Mucosa of rectum (tissue), 2 donors: ENCODE measurements around the gene ZP4.
"Not testable (repeated sequence)": the region's sequence is repeated elsewhere in the genome, so short reads cannot be mapped to it uniquely, and the experiment has no call there.

Source experiments
- H3K27ac ChIP-seq, 2 donors: one replicate each; pipeline ENCODE4 v1.7.0; 2013; ENCODE audit warnings: inconsistent platforms in 2 of 2, low read depth in 2 of 2, low read length in 2 of 2
- H3K27me3 ChIP-seq, 2 donors: one replicate each; pipeline ENCODE4 v1.7.0; 2013; ENCODE audit warnings: low read length in 2 of 2; ENCODE audit not compliant: control insufficient read depth in 2 of 2, insufficient read depth in 2 of 2
- H3K36me3 ChIP-seq, 2 donors: one replicate each; pipeline ENCODE4 v1.7.0; 2013; ENCODE audit warnings: low read length in 2 of 2; ENCODE audit not compliant: control insufficient read depth in 2 of 2, insufficient read depth in 2 of 2
- H3K4me1 ChIP-seq, 2 donors: one replicate each; pipeline ENCODE4 v1.7.0; 2013; ENCODE audit warnings: low read length in 2 of 2, mild to moderate bottlenecking in 1 of 2; ENCODE audit not compliant: control insufficient read depth in 2 of 2, insufficient read depth in 2 of 2
- H3K4me3 ChIP-seq, 2 donors: one replicate each; pipeline ENCODE4 v1.7.0; 2013; ENCODE audit warnings: low read length in 2 of 2
- H3K9ac ChIP-seq, 2 donors: one replicate each; pipeline ENCODE4 v1.7.0; 2013; ENCODE audit warnings: low read length in 2 of 2, low read depth in 1 of 2, mild to moderate bottlenecking in 1 of 2
- H3K9me3 ChIP-seq, 2 donors: one replicate each; pipeline ENCODE4 v1.7.0; 2013; ENCODE audit warnings: low read length in 2 of 2; ENCODE audit not compliant: control insufficient read depth in 2 of 2
- donor health status: healthy.
- donor health status: Normal muscosa, but diverticular disease.

The ZP4 gene

DNA sequence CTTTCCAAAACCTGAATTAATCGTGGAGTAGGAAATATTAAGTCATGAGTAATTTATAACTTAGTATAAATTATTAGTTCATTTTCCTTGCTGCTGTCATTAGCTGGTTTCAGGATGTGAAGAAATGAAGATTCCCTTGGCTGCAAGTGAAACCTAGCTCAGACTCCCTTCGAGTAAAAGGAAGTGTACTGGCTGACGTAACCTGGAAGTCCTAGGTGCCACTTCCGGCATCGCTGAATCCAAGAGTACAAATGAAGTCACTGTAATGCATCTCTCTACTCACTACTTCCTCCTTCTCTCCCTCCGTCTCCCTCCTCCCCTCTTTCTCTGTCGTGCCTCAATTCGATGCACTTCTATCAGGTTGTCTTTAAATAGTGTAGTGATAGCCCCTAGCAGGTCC lies 28.8 kb downstream of the ZP4 start:
- H3K4me1 ChIP-seq = no peaks in the 10 kb centered on the region
- H3K9ac ChIP-seq = no peak overlapping the region
- H3K4me3 ChIP-seq = no peak overlapping the region
- no peaks in the 10 kb centered on the region for H3K36me3 ChIP-seq
- no peak overlapping the region for H3K27ac ChIP-seq
- no peaks in the 10 kb centered on the region for H3K27me3 ChIP-seq
- no peaks in the 10 kb centered on the region for H3K9me3 ChIP-seq

DNA sequence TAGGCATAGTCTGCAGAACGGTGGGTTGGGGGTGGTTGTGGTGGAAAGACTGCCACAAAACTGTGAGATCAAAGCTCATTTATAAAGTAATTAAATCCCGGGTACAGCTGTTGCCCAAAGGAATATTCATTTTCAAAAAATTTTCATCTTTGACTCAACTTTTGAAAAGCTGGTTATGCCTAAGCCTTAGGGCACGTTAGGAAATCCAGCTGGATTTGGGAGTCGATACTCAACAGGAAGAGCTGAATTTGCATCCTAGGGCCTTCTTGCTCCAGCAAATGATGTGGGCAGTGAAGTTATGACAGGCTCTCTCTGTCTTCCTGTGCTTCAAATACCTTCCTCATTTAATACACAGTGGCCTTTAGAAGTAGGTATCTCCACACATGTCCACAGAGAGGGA lies 31.7 kb downstream of the ZP4 start:
- H3K27ac ChIP-seq = no peak overlapping the region
- H3K4me1 ChIP-seq = no peaks in the 10 kb centered on the region
- H3K9ac ChIP-seq = no peak overlapping the region
- no peak overlapping the region for H3K4me3 ChIP-seq
- H3K9me3 ChIP-seq = no peaks in the 10 kb centered on the region
- H3K36me3 ChIP-seq = no peaks in the 10 kb centered on the region
- no peaks in the 10 kb centered on the region for H3K27me3 ChIP-seq

DNA sequence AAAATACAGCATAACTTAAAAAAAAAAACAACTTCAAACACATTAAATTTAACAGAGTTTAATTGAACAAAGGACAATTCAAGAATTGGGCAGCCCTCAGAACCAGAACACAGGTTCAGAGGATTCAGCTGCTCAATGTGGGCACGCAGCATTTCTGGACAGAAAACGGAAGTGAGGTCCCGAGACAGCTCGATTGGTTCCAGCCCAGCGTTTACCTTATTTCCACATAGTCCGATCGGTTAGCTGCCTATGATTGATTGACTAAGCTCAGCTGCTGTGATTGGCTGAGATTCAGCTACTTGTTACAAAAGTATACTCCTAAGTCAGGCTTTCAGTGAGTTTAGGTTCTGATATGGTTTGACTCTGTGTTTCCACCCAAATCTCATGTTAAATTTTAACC lies 33.3 kb downstream of the ZP4 start:
- no peaks in the 10 kb centered on the region for H3K9me3 ChIP-seq
- H3K27me3 ChIP-seq = no peaks in the 10 kb centered on the region
- no peaks in the 10 kb centered on the region for H3K4me1 ChIP-seq
- no peak overlapping the region for H3K4me3 ChIP-seq
- H3K9ac ChIP-seq = no peak overlapping the region
- no peak overlapping the region for H3K27ac ChIP-seq
- H3K36me3 ChIP-seq = no peaks in the 10 kb centered on the region

DNA sequence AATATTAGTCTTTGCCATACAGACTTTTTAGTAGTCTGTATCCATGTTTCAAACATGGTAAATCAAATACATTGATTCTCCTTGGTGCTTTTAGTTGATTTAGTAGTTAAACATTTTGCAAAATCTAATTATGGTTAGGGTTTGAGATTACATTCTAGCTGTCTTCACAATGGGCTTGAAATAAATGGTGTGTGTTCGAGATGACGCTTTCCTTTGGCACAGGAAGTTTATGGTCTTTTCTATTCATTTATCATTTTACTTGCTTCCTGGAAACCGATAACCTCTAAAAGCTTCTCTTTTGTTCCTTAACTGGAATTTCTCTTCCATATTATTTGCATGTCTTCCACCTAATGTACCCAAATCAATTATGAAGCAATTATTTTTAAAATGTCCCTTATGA lies 38.4 kb downstream of the ZP4 start:
- no peaks in the 10 kb centered on the region for H3K36me3 ChIP-seq
- H3K9me3 ChIP-seq = no peaks in the 10 kb centered on the region
- no peak overlapping the region for H3K4me3 ChIP-seq
- no peak overlapping the region for H3K9ac ChIP-seq
- H3K27me3 ChIP-seq = no peaks in the 10 kb centered on the region
- no peaks in the 10 kb centered on the region for H3K4me1 ChIP-seq
- no peak overlapping the region for H3K27ac ChIP-seq

DNA sequence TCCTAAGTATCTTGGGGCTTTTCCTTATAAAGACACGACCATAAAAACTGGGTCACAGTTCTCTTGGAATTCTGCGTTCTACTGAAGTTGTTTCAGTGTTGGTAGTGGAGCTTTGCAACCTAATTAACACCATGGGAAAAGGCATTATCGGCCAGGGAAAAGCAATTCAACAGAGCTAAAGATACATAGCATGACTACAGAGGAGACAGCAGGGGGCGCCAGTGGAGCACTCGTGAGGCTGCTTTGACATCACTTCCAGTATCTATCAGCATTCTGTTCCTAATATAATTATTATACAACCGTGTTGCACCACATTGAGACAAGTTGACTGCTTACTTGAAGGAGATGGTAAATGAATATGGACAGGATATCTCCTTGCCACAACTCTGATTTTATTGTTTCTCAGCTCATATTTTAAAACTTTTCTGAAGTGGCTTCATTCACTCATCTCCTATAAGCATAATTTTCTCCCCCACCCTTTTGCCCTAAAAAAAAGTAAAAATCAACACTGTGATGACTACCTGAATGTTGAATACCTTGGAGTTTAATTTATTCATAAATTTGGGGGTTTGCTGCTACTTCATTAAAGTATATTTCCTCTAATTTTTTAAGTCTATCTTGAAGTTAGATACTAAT lies 39.4 kb downstream of the ZP4 start:
- Histone ChIP-seq H3K4me1 (no peaks in the 10 kb centered on the region), H3K27me3 (no peaks in the 10 kb centered on the region), H3K27ac (no peak overlapping the region), H3K4me3 (no peak overlapping the region), H3K9ac (no peak overlapping the region), H3K9me3 (no peaks in the 10 kb centered on the region), H3K36me3 (no peaks in the 10 kb centered on the region)

DNA sequence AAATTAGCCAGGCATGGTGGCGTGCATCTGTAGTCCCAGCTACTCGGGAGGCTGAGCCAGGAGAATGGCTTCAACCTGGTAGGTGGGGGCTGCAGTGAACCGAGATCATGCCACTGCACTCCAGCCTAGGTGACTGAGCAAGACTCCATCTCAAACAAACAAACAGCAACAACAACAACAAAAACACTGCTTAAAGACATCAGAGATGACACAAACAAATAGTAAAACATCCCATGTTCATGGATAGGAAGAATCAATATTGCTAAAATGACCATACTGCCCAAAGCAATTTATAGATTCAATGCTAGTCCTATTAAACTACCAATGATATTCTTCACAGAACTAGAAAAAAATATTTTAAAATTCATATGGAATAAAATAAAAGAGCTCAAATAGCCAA lies 47.2 kb downstream of the ZP4 start:
- not testable (repeated sequence) for H3K9me3 ChIP-seq, H3K36me3 ChIP-seq, H3K9ac ChIP-seq, H3K27ac ChIP-seq, H3K4me1 ChIP-seq, H3K27me3 ChIP-seq, H3K4me3 ChIP-seq

DNA sequence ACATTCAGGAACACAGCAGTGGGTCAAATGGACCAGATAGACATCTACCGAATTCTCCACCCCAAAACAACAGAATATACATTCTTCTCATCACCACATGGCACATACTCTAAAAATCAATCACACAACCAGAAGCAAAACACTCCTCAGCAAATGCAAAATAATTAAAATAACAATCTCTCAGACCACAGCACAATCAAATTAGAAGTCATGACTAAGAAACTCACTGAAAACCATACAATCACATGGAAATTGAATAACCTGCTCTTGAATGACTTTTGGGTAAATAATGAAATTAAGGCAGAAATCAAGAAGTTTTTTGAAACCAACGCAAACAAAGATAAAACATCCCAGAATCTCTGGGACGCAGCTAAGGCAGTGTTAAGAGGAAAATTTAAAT lies 49.2 kb downstream of the ZP4 start:
- Histone ChIP-seq H3K27me3 (no peaks in the 10 kb centered on the region), H3K36me3 (no peaks in the 10 kb centered on the region), H3K9me3 (no peaks in the 10 kb centered on the region), H3K9ac (no peak overlapping the region), H3K4me1 (no peaks in the 10 kb centered on the region), H3K27ac (no peak overlapping the region), H3K4me3 (no peak overlapping the region)

DNA sequence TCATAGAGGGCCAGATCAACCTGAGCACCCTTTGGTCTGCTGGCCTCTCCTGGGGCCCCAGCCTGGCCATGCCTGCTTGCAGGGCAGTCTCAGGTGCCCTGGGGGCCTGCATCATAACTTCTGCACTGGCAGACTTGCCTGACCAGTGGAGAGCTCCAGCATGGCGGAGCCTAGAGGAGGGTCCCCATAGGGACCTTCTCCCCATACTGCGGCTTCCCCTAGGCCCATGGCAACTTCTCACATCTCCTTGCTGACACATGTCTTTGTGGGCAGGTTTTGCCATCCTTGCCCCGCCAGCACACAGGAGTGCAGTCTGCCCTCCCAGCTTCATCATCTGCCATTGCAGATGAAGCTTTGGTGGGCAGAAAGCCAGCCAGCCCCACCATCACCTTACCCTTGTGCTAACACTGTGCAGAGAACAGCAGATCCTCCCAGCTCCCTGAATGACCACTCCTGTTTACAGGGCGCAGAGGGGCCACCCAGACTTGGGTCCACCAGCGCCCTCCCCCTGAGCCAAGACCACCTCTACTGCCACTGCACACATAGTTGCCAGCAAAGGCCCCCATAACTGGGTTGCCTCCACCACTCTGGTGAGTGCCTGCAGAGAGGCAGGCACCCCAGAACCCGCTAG lies 51.7 kb downstream of the ZP4 start:
- Histone ChIP-seq H3K27me3 (no peaks in the 10 kb centered on the region), H3K4me3 (no peak overlapping the region)

DNA sequence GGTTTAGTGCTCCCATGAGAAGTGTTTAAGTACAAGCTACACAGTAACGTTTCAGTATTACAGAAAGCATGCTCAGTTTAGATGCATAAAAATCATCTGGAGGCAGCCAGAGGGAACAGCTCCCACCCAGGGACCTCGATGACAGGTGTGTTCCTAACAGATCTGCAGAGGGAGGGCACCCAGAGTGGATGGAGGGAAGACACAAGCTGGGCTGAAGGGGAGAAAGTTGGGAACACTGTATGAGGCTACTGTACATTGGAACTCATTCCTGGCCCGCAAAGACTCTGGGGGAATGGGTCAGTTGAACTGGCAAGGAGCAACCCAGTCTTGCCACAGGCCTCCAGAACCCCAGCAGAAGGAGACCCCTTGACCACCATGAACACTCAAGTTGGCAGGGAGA lies 52.4 kb downstream of the ZP4 start:
- Histone ChIP-seq H3K4me3 (no peak overlapping the region), H3K9me3 (no peaks in the 10 kb centered on the region), H3K9ac (no peak overlapping the region), H3K27ac (no peak overlapping the region), H3K27me3 (no peaks in the 10 kb centered on the region), H3K4me1 (no peaks in the 10 kb centered on the region), H3K36me3 (no peaks in the 10 kb centered on the region)

More for the DNA sequence above, 51.7 kb downstream of the ZP4 start:
- H3K9ac ChIP-seq = no peak overlapping the region
- H3K27ac ChIP-seq = no peak overlapping the region
- H3K4me1 ChIP-seq = no peaks in the 10 kb centered on the region
- H3K36me3 ChIP-seq = no peaks in the 10 kb centered on the region
- H3K9me3 ChIP-seq = no peaks in the 10 kb centered on the region

DNA sequence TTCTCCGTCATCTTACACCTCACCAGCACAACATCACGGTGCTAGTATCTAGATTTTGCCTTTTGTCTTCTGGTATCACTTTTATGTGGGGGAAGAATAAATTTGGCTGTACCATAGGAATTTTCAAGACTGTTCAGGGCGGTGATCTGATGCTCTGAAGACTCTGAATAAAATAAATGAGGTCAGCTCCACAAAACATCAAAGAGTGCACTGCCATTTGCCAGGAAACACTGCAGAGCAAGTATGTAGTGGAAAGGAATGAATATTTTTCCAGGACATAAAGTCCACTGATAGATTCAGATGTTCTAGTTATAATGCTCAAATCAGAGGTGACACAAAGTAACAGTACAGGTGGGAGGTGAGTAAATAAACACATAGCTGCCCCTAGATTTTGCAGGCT lies 56.3 kb downstream of the ZP4 start:
- Histone ChIP-seq H3K9ac (no peak overlapping the region), H3K9me3 (no peaks in the 10 kb centered on the region), H3K27me3 (no peaks in the 10 kb centered on the region), H3K36me3 (no peaks in the 10 kb centered on the region), H3K27ac (no peak overlapping the region), H3K4me1 (no peaks in the 10 kb centered on the region), H3K4me3 (no peak overlapping the region)
